ENCODE measurements around the gene PCDHA10.
"Not testable (repeated sequence)": the region's sequence is repeated elsewhere in the genome, so short reads cannot be mapped to it uniquely, and the experiment has no call there.

The PCDHA10 gene, protein sequence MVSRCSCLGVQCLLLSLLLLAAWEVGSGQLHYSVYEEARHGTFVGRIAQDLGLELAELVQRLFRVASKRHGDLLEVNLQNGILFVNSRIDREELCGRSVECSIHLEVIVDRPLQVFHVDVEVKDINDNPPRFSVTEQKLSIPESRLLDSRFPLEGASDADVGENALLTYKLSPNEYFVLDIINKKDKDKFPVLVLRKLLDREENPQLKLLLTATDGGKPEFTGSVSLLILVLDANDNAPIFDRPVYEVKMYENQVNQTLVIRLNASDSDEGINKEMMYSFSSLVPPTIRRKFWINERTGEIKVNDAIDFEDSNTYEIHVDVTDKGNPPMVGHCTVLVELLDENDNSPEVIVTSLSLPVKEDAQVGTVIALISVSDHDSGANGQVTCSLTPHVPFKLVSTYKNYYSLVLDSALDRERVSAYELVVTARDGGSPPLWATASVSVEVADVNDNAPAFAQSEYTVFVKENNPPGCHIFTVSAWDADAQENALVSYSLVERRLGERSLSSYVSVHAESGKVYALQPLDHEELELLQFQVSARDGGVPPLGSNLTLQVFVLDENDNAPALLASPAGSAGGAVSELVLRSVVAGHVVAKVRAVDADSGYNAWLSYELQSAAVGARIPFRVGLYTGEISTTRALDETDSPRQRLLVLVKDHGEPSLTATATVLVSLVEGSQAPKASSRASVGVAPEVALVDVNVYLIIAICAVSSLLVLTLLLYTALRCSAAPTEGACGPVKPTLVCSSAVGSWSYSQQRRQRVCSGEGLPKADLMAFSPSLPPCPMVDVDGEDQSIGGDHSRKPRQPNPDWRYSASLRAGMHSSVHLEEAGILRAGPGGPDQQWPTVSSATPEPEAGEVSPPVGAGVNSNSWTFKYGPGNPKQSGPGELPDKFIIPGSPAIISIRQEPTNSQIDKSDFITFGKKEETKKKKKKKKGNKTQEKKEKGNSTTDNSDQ

GRCh38 chr5:140855772-140856674 lies at the start of gene PCDHA10:
TSS of gene PCDHA10 (plus strand) at chr5:140855897. CDS start at chr5:140856049, 152 bp downstream.
- peak; percentile 58 for DNase-seq

- peak; percentile 80 for DNase-seq
These were observed 48.6 kb upstream of the PCDHA10 start, which contains the start of gene PCDHA4 for GRCh38 chr5:140806834-140807775. TSS of gene PCDHA4 (plus strand) at chr5:140807068.

DNA sequence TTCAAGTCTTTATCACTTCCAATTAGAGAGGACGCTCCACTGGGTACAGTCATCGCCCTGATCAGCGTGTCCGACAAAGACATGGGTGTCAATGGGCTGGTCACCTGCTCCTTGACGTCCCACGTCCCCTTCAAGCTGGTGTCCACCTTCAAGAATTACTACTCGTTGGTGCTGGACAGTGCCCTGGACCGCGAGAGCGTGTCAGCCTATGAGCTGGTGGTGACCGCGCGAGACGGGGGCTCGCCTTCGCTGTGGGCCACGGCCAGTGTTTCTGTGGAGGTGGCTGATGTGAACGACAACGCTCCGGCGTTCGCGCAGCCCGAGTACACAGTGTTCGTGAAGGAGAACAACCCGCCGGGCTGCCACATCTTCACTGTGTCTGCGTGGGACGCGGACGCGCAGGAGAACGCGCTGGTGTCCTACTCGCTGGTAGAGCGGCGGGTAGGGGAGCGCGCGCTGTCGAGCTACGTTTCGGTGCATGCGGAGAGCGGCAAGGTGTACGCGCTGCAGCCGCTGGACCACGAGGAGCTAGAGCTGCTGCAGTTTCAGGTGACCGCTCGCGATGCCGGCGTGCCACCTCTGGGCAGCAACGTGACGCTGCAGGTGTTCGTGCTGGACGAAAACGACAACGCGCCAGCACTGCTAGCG lies 47.3 kb upstream of the PCDHA10 start:
- DNase-seq = not testable (repeated sequence)

GRCh38 chr5:140808889-140809291 lies 46.8 kb upstream of the PCDHA10 start:
- DNase-seq = no peak

DNA sequence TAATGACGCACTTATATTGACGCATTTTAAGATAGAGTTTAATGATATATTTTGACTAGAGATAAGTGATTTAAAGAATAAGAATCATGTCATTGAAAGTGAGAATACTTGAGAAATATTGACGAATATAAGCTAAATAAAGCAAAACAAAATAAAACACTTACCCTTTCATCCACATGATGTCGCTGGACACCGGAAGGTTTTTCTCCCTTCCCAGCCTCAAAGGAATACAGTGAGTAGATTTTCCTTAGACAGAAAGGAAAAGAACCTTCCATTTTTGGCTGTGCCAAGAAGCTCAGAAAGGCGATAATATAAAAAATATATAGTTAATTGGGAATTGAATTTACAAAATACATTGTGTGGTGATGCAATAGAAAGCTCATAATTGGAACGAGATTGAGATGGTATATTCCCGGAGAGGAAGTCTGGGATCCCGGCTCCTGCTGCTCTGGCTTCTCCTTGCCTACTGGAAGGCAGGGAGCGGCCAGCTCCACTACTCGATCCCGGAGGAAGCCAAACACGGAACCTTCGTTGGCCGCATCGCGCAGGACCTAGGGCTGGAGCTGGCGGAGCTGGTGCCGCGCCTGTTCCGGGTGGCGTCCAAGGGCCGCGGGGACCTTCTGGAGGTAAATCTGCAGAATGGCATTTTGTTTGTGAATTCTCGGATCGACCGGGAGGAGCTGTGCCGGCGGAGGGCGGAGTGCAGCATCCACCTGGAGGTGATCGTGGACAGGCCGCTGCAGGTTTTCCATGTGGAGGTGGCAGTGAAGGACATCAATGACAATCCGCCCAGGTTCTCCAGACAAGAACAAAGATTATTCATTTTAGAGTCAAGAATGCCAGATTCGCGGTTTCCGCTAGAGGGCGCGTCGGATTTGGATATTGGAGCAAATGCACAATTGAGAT lies 34.1 kb upstream of the PCDHA10 start, which contains the start of gene PCDHA5:
TSS of gene PCDHA5 (plus strand) at position 239 of the 906 bp plus-strand sequence.
- DNase-seq = no peak

DNA sequence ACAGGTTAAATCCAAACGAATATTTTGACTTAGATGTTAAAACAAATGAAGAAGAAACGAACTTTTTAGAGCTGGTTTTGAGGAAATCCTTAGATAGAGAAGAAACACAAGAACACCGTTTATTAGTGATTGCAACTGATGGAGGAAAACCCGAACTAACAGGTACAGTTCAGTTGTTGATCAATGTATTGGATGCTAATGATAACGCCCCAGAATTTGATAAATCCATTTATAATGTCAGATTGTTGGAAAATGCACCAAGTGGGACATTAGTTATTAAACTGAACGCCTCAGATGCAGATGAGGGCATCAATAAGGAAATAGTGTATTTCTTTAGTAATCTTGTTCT lies 33.4 kb upstream of the PCDHA10 start:
- no peak for DNase-seq

- DNase-seq = not testable (repeated sequence)
These were observed 32.7 kb upstream of the PCDHA10 start for GRCh38 chr5:140822969-140823368.

GRCh38 chr5:140823475-140823874 lies 32.2 kb upstream of the PCDHA10 start:
- DNase-seq = no peak

DNA sequence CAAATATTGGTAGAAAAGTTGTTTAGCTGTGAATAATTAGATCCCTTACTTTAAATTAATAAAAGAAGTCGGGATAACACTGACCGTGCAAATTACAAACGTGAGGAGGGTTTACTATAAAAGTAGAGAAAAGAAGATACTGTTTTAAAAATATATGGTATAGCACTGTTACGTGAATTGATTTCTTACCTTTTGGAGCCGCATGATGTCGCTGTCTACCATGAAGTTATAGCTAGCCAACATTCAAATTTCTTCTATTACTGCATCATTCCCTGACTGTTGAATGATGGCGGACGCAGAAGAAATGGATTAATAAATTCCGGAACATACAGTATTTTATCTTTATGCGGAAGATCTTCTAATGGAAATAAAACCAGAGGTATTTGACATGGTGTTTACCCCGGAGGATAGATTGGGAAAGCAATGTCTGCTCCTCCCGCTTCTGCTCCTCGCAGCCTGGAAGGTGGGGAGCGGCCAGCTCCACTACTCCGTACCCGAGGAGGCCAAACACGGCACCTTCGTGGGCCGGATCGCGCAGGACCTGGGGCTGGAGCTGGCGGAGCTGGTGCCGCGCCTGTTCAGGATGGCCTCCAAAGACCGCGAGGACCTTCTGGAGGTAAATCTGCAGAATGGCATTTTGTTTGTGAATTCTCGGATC lies 27.9 kb upstream of the PCDHA10 start, which contains the start of gene PCDHA6:
TSS of gene PCDHA6 (plus strand) at position 257 of the 658 bp plus-strand sequence. CDS start at position 389, 132 bp downstream.
- DNase-seq = peak; percentile 71

DNA sequence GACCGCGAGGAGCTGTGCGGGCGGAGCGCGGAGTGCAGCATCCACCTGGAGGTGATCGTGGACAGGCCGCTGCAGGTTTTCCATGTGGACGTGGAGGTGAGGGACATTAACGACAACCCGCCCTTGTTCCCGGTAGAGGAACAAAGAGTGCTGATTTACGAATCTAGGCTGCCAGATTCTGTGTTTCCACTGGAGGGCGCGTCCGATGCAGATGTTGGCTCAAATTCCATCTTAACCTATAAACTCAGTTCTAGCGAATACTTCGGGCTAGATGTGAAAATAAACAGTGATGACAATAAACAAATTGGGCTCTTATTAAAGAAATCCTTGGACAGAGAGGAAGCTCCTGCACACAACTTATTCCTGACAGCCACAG lies 27.3 kb upstream of the PCDHA10 start:
- peak; percentile 75 for DNase-seq

GRCh38 chr5:140829511-140830501 lies 25.9 kb upstream of the PCDHA10 start:
- not testable (repeated sequence) for DNase-seq

DNA sequence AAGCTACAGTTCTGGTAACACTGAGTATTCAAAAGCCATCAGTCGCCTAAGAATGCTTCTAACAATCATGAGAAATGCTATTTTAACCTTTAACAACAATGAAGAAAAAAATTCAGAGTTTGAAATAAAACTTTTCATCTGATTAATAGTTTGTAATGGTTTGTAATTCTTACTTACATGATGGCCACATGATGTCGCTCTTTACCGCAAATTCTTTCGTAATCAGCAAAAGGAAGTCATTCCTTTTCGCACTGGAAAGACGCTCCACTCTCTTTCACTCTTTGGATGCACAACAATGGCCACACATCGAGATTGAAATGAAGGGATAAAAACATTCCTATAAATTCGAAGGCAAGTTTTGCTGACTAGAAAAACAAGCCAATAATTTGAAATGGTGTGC lies 21.7 kb upstream of the PCDHA10 start, which contains the start of gene PCDHA7:
TSS of gene PCDHA7 (plus strand) at position 277 of the 400 bp plus-strand sequence. CDS start at position 392, 115 bp downstream.
- DNase-seq = no peak

DNA sequence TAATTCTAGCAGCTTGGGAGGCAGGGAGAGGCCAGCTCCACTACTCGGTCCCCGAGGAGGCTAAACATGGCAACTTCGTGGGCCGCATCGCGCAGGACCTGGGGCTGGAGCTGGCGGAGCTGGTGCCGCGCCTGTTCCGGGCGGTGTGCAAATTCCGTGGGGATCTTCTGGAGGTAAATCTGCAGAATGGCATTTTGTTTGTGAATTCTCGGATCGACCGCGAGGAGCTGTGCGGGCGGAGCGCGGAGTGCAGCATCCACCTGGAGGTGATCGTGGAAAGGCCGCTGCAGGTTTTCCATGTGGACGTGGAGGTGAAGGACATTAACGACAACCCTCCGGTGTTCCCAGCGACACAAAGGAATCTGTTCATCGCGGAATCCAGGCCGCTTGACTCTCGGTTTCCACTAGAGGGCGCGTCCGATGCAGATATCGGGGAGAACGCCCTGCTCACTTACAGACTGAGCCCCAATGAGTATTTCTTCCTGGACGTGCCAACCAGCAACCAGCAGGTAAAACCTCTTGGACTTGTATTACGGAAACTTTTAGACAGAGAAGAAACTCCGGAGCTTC lies 21.2 kb upstream of the PCDHA10 start:
- not testable (repeated sequence) for DNase-seq

DNA sequence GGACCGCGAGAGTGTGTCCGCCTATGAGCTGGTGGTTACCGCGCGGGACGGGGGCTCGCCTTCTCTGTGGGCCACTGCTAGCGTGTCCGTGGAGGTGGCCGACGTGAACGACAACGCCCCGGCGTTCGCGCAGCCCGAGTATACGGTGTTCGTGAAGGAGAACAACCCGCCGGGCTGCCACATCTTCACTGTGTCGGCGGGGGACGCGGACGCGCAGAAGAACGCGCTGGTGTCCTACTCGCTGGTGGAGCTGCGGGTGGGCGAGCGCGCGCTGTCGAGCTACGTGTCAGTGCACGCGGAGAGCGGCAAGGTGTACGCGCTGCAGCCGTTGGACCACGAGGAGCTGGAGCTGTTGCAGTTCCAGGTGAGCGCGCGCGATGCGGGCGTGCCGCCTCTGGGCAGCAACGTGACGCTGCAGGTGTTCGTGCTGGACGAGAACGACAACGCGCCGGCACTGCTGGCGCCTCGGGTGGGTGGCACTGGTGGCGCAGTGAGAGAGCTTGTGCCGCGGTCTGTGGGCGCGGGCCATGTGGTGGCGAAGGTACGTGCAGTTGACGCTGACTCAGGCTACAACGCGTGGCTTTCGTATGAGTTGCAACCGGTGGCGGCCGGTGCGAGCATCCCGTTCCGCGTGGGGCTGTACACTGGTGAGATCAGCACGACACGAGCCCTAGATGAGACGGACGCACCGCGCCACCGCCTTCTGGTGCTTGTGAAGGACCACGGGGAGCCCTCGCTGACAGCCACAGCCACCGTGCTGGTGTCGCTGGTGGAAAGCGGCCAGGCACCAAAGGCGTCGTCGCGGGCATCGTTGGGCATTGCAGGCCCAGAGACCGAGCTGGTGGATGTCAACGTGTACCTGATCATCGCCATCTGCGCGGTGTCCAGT lies 19.8 kb upstream of the PCDHA10 start:
- no peak for DNase-seq

DNA sequence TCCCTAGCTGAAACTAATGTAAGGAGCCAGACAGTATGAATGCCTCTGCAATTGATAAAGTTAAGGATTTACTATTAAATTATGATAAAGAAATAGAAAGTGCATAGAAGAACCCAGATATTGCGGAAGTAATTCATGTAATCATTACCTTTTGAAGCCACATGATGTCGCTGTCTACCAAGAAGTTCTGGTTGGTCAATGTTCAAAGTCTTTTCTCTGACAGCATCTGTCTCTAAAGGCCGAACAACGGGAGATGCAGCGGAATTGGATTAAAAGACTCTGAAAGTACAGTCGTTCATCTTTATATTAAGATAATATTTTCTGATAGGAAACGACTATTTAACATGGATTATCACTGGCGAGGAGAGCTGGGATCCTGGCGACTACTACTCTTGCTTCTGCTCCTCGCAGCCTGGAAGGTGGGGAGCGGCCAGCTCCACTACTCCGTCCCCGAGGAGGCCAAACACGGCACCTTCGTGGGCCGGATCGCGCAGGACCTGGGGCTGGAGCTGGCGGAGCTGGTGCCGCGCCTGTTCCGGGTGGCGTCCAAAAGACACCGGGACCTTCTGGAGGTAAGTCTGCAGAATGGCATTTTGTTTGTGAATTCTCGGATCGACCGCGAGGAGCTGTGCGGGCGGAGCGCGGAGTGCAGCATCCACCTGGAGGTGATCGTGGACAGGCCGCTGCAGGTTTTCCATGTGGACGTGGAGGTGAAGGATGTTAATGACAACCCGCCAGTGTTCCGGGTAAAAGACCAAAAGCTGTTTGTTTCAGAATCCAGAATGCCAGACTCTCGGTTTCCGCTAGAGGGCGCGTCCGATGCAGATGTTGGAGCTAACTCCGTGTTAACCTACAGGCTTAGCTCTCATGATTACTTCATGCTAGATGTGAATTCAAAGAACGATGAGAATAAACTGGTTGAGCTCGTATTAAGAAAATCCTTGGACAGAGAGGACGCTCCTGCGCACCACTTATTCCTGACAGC lies 14.4 kb upstream of the PCDHA10 start, which contains the start of gene PCDHA8:
TSS of gene PCDHA8 (plus strand) at position 210 of the 985 bp plus-strand sequence. CDS start at position 345, 135 bp downstream.
- peak; percentile 20 for DNase-seq

Data from NCI-H69 (cell line).